Stimulated activated CD4-positive, alpha-beta T cell treated with anti-CD3 and anti-CD28 coated beads, Interleukin-2, amount 100 ng/mL, for 24 hours (primary cell): Measurements from ENCODE around the gene CDCA8.
"Not testable (repeated sequence)": the region's sequence is repeated elsewhere in the genome, so short reads cannot be mapped to it uniquely, and the experiment has no call there.

ENCODE experiments used
- DNase-seq, 2 donors: peaks; one replicate each; pipeline ENCODE4 v3.0.0-alpha.2; 2020

The CDCA8 gene

DNA sequence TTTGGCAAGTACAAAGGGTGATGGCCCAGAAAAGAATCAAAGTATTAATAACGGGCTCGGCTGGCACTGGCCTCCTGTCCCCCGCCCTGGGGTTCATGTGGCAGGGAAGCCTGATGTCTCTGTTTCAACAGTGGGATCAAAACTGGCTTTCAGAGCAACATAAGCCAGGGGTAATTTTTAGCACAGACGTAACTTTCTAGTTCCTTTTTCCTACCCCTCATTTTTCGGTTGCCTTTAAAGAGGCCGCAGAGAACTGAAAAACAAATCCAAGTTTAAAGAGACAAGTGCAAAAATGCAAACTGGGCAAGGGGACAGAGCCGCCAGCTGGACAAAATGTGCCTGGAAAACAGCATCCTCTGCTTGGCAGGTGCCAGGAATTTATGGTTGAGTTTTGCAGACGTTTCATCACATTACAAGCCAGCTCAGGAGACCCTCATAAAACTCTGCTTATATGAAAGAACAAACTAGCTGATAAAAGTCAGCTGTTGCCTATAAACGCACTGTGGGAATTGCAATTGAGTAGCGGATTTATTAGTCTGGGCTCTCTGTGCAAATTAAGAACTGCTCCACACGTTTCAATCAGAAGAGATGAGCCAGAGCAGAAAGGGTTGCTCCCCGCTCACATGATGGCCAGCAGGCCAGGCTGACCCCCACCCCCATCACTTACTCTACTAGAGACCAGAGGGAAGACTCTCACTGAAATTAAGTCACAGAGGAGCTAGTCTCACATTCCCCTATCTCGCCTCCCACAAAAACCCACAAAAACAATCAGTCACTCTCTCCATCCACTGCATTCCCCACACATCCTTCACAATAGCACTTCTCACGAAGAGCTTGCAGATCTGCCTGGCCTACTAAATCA is 15.8 kb upstream of the CDCA8 start:
- no peak for DNase-seq

DNA sequence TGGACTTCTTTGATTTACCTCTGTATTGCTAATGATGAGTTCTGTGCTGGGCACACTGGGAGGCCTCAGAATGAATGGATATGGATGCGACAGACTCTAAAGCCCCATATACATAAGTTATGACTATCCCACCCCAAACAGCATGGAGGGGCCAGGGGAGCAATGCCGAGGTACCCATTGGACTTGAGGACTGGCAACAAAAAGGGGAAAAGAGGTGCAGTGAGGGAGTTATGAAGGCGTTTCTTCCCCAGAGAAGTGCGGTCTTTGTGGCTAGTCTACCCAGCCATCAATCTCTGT is 15.2 kb upstream of the CDCA8 start:
- DNase-seq = no peak

DNA sequence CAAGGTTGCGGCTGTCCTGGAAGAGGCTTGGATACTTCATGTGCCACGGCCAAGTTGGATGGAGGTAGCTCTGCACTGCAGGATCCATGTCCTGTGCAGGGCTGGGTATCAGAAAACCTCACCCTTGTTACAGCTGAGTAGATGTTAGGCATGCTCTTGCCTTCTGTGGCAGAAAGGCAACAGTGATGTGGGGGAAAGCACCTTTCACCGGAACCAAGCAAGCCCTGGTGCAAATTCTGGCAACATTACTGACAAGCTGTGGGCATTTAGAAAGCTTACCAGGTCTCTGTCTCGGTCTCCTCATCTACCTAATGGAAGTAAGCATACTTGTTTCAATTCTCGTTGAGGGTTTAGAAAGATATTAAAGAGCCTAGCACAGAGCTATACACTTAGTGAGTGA is 14.5 kb upstream of the CDCA8 start:
- DNase-seq = no peak

DNA sequence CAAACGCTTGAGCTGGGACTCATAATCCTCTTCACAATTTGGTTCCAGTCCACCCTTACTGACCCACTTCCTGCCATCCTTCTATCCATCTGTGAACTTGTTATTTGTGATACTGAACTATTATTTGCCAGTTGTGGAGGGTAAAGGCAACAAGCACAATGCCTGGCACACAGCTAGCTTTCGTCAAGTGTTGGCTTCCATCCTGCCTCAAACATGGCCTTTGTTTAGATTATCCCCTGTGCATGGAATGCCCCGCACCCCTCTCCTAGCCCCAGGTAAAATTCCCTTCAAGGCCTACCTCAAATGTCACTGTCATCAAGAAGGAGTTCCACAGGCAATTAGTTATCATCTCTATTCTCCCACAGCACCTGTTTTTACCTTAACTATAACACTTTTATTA is 11.4 kb upstream of the CDCA8 start:
- DNase-seq = no peak

DNA sequence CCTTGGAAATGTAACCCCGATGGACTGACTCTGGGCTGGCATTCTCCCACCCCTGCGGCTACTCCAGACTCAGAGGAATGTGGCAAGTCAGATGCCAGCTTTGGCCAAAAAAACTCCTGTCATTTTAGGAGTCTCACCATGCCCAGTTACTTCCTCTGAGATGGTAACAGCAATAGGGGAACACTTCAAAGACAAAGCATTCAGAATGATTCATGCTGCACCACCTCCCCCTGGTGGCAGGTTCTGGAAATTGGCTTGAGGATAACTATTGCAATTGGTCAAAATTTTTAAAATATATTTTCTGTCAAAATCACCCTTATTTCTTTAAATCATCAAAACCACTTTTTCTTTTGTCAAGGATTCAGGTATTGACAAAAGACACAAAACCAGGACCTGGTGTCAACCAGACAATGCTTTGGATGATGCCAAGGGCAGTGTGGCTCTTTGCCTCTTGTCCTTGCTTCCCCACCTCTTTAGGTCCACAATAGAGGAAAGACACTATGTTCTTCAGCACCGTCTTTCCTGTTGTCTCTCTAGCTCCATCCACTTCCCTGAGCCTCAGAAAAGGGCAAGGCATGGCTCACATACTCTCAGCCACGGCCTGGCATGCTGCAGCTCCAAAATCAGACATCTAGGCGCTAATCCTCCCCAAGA is 9.9 kb upstream of the CDCA8 start:
- DNase-seq = peak; percentile 85 to 87

DNA sequence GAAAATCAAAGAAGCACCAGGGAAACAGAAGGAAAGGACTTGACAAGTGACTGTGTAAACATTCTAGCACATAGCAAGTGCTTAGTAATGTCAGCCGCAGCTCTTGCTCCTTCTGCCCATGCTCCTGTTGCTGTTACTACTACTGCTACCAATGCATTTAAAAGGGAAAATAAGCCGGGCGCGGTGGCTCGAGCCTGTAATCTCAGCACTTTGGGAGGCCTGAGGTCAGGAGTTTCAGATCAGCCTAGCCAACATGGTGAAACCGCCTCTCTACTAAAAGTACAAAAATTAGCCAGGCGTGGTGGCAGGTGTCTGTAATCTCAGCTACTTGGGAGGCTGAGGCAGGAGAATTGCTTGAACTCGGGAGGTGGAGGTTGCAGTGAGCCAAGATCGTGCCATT is 8.1 kb upstream of the CDCA8 start:
- DNase-seq = not testable (repeated sequence)

DNA sequence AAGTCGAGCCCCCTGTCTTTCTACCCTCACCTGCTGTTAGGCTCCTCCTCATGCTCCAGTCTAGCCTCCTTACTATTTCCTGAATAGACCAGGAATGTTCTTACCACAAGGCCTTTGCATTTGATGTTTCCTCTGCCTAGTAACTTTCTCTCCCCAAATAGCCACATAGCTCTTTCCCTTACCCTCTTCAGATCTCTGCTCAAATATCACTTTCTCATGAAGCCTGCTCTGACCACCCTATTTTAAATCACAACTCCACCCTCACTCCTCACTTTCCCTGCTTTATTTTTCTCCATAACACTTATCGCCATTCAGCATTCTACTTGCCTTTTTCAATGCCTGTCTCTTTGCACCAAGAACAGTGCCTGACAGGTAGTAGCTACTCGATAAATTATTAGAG is 6.6 kb upstream of the CDCA8 start:
- DNase-seq = no peak

DNA sequence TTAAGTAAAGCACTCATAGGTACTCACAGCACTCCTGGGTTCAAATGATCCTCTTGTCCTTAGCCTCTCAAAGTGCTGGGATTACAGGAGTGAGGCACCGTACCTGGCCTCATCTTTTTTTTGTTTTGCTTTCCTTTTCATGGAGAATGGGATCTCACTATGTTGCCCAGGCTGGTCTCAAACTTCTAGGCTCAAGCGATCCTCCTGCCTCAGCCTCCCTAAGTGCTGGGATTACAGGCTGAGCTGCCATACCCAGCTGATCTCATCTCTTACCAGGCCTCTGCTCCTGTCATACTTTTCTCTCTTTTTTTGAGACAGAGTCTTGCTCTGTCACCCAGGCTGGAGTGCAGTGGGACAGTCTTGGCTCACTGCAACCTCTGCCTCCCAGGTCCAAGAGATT is 4.6 kb upstream of the CDCA8 start:
- not testable (repeated sequence) for DNase-seq

DNA sequence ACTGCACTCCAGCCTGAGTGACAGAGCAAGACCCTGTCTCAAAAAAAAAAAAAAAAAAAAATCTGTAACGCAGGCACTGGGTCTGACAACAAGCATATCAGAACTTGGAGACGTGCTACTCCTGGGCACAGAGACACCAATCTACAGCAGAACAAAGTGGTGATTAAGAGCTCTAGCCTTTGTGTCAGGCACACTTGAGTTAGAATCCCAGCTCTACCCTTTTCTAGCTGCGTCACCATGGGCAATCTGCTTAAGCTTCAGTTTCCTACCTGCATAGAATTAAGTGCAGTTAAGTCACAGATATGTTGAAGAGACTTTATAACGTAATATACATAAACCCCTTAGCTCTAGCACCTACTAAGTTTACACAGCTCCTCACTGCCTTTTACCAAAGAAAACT is 3.4 kb upstream of the CDCA8 start:
- no peak for DNase-seq

DNA sequence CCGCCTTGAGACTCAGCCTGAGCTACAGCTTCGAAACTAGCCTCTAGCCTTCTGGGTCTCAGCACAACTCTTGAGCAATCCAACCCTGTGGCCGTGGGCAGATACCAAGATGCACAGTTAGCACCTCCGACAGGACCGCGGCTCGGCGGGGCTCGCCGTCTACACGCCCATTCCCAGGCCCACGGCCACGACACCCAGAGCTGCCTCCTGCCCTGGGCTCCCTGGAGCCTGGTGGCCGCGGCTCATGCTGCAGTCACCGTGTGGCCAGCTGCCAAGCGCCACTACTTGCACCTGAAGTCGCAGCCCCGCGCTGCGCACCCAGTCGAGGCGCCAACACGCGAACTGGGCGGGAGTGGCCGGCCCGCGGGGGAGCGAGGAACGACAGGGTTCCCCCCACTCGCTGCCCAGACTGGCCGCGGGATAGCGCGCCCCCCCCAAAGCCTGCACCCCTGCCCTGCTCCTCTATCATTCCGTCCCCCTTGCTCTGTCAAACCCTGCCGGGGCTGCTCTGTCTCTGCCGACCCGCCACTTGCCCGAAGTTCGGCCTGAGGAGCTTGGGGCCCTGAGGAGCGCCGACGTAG is 729 bp upstream of the CDCA8 start:
- DNase-seq = peak; percentile 36 to 49

DNA sequence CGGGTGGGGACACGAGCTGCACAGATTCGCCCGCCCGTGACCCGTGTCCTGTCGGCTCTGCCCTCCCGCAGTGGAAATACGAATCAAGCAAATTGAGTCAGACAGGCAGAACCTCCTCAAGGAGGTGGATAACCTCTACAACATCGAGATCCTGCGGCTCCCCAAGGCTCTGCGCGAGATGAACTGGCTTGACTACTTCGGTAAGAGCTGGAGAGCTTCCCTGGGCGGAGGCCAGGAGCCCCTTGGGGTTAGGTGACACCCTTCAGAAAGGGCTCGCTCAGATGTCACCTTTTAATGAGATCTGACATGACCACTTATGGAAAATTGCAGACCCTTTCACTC is 489 bp downstream of the CDCA8 start:
- DNase-seq = peak in 1 of 2 donors; percentile 26

DNA sequence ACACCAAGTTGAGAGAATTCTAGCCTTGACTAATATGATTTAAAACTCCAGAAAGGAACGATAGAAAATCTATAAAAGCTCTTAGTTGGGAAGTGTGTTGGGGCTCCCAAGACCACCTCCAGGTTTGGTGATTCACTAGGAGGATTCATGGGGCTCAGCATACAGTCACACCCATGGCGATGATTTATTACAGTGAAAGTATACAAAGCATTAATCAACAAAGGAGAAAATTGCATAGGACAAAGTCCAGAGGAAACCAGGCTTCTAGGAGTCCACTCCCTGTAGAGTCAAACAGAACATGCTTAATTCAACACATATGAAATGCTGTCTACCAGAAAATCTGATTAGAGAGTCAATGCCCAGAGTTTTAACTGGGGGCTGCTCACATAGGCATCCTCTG is 4.8 kb downstream of the CDCA8 start:
- DNase-seq = no peak

DNA sequence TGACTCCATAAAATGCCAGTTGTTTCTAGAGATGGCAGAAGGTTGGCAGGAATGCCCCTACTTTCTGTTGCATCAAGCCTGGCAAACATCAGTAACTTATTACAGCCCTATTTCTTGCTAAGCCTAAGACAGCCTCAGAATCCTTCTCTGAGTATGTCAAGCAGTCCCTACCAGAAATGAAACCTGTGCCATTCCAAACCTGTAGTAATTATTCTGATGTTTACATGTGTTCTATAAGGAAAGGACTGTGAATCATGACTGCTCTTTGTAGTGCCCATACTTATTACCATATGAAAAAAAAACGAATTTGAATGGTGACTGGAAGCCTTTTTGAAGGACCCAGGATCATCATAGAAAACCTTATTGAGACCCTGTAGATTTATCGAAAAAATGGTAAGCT is 5.4 kb downstream of the CDCA8 start:
- DNase-seq = no peak

DNA sequence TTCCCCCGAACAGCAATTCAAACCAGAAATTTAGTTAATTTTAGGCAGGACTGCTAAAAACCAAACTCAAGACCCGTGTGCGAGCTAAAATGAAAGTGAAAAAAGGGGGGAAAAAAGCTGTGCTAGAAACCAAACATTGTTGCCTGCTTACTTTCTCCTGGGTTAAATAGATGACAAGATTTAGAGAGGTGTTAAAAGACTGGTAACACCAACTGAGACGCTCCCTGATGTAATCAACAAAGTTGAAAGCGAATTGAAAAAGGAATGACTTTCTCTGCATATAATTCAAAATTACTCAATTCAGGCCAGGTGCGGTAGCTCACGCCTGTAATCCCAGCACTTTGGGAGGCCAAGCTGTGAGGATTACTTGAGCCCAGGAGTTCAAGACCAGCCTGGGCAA is 6.8 kb downstream of the CDCA8 start:
- no peak for DNase-seq

DNA sequence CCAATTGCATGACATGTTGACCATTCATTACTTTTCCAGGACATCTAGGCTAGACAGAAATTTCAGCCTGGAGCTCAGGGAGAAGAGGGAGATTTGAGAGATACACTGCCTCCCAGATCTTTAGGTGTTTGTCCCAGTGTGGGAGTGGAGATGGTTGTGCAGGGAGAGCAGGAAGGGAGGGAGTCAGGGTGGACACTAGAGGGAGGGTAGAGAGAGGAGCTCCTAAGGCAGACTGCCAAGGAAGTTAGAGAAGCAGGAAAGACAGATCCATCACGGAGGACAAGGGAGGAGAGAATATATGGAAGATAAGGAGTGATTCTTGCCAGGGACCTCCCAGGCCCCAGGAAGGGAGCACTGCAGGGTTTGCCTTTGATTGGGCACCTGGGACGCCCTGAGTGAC is 8.7 kb downstream of the CDCA8 start:
- no peak for DNase-seq

DNA sequence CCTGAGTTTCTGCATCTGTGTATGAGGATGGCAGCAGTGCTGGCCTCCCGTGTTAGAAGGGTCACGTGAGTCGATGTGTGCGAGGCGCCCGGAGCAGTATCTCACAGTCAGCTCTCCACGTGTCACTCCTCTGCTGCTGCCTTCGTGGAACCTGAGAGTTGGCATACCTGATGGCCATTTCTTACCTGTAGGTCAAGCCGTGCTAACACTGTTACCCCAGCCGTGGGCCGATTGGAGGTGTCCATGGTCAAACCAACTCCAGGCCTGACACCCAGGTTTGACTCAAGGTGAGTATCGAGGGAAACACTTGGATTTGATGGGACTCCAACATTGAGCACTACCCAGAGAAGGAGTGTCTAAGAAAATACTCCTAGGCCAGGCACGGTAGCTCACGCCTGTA is 10.7 kb downstream of the CDCA8 start:
- no peak for DNase-seq

DNA sequence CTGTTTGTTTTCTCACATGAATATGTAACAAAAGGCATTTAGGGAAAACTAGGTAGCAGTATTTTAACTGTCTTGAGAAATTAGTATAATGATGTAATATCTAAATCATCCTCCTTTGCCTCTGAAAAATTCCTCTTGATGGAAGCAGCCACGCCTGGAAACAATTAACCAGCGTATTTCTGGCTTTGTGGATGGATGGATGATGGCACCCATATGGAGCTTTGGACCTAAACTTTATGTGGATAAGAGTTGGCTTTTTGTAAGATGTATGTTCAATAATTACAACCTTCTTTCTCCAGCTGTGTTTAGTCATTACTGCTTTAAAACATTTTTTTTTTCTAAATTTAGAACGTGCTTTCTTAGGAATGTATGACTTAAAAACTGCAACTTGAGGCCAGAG is 12.7 kb downstream of the CDCA8 start:
- no peak for DNase-seq

DNA sequence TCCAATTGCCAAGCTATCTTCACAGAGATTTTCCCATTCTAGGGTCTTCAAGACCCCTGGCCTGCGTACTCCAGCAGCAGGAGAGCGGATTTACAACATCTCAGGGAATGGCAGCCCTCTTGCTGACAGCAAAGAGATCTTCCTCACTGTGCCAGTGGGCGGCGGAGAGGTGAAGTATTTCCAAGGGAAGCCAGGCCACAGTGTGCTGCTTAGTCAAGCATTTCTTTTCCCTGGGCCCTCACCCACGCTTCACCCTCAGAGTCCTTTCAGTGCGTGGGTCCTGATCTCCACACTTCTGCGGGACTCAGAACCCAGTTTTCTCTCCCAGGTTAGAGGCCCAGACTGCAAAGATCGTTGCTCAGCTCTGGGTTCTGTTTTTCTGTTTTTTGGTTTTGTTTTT is 13.1 kb downstream of the CDCA8 start:
- peak in 1 of 2 donors; percentile 8 for DNase-seq

DNA sequence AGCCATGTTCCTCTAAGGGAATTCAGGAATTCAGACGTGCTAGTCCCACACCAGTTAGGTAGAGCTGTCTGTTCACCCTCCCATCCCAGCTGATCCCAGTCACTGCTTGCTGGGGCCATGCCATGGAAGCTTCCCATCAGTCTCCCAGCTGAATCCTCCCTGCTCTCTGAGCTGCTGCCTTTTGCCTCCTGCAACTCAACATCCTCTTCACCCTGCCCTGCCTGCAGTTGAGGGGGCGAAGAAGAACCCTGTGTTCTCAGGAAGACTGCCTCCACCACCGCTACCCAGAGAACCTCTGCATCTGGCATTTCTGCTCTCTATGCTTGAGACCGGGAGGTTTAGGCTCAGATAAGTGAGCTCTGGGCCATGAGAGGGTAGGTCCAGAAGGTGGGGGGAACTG is 16.2 kb downstream of the CDCA8 start:
- DNase-seq = no peak

DNA sequence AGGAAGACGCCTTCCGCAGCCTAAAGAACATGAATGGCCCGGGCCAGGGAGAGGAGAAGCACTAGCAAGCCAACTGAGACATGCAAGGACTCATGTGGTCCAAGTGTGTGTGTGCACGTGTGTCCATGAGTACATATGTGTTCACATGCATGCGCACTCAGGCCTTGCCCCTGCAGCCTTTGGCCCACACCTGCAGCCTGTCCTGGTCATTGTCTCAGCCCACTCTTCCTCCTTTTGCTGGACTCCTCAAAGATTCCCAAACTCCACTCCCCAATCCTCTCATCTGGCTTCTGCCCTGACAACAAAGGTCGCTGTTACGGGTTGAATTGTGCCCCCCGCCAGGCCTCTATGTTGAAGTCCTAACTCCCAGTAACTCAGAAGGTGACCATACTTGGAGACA is 21.9 kb downstream of the CDCA8 start:
- no peak for DNase-seq

DNA sequence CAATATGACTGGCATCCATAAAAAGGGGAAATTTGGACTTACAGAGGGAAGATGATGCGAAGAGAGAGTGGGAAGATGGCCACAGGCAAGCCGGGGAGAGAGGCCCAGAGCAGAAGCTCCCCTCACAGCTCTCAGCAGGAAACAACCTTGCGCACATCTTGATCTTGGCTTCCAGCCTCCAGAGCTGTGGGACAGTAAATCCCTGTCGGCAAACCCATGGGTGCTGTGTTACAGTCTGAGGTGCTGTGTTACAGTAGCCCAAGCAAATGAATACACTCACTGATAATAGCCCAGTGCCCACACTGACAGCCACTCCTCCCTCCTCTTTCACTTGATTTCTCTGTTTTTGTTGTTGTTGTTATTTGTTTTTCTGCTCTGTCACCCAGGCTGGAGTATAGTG is 22.4 kb downstream of the CDCA8 start:
- DNase-seq = no peak

DNA sequence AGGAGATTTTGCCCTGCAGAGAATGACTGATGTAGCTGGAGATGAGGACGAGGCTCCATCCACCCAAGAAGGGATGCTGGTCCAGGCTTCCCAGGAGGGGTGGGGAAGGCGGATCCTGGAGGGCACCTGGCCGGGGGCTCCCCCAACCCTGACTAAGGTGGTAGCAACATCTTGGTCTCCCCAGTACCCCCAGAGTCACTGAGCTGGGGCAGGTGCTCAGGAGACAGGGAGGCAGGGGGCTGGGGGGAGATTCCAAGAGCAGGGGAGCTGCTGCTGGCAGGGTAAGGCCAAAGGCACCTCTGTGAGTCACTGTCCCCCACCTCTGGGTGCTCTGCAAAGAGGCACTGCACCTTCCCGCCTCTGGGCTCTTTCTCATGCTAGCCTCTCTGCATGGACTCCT is 24.0 kb downstream of the CDCA8 start:
- no peak for DNase-seq

DNA sequence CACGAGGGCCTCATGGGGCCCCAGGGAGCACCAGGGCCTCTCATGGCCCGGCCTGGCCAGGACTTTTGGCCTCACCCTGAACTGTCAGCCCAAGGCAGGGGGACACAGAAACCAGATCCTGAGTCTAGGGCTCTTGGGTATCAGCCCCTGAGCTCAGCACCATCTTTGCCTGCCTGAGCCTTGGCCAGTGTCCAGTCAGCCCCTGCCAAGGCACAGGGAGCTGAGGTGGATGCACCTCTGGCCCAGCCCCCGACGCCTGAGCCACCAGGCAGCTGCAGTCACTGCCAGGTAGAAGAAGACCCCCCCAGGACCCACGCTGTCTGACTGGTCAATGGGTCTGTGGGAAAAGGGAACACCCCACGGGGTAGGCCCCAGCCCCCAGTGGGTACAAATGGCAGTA is 25.3 kb downstream of the CDCA8 start:
- DNase-seq = no peak

DNA sequence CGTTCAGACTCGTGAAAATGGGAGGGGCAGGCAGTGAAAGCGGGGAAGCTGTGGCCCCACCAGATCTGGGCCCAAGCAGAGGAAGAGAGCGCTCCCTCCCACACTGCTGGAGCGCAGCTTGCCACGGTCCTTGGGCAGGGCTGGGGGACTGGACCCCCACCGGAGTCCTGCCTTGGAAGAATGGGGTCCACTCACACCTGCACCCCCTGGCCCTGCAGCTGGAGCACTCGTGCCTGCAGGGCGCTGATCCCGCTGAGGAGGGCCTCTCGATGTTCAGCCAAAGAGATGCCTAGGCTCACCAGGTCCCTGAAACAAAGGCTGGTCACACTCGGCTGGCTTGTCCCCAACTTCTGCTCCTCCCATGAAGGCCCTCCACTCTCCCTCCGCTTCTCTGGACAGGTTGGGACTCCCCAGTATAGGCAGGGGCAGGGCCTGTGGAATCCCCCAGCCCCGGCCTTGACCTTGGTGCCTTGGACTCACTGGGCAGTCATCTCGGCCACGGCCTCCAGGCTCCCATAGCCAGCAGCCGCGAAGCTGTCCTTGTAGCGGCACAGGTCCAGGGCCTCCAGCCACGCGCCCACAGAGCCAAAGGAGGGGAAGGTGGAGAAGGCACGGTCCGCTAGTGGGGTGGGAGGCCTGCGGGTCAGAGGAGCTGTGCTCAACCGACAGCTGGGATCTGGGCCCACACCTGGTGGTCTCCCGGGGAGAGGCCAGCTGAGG is 26.0 kb downstream of the CDCA8 start:
- DNase-seq = no peak
